DOHH2 (cell line): ENCODE results near the gene PPP1R3E.

ENCODE experiments used
- H3F3A ChIP-seq: fragments of 200-600 bp; sonication (generic), shearing (Covaris generic); 2 replicates; pipeline ENCODE4 v1.6.0; 2016; ENCODE audit warnings: antibody characterized with exemption, mild to moderate bottlenecking; ENCODE audit not compliant: control insufficient read depth, insufficient read depth
- H3K27ac ChIP-seq: fragments of 200-600 bp; sonication (generic); 2 replicates; pipeline ENCODE4 v1.5.1; 2014; ENCODE audit warnings: low read depth, mild to moderate bottlenecking, low read length, moderate library complexity
- H3K27me3 ChIP-seq: fragments of 200-600 bp; sonication (generic); 2 replicates; pipeline ENCODE4 v1.6.1; 2014; ENCODE audit warnings: mild to moderate bottlenecking, low read length, mixed read lengths; ENCODE audit not compliant: control insufficient read depth
- H3K36me3 ChIP-seq: fragments of 200-600 bp; sonication (generic); 2 replicates; pipeline ENCODE4 v1.6.1; 2014; ENCODE audit warnings: mild to moderate bottlenecking, low read length, moderate library complexity, mixed read lengths; ENCODE audit not compliant: control insufficient read depth
- H3K4me1 ChIP-seq: fragments of 200-600 bp; sonication (generic); 2 replicates; pipeline ENCODE4 v1.6.1; 2014; ENCODE audit warnings: mild to moderate bottlenecking, low read length, mixed read lengths; ENCODE audit not compliant: control insufficient read depth
- H3K4me2 ChIP-seq: fragments of 200-600 bp; sonication (generic); 2 replicates; pipeline ENCODE4 v1.6.0; 2014; ENCODE audit warnings: mild to moderate bottlenecking, low read length, moderate library complexity
- H3K4me3 ChIP-seq: fragments of 200-600 bp; sonication (generic); 2 replicates; pipeline ENCODE4 v1.5.1; 2014; ENCODE audit warnings: mild to moderate bottlenecking, low read length, mixed read lengths
- H3K79me2 ChIP-seq: fragments of 200-600 bp; sonication (generic); 2 replicates; pipeline ENCODE4 v1.6.1; 2014; ENCODE audit warnings: mild to moderate bottlenecking, low read length, mixed read lengths; ENCODE audit not compliant: control insufficient read depth
- H3K9me2 ChIP-seq: fragments of 200-600 bp; sonication (generic); replicated peaks from 2 replicates; pipeline ENCODE4 v1.6.1; 2014; ENCODE audit warnings: mild to moderate bottlenecking, low read length, mixed read lengths; ENCODE audit not compliant: control insufficient read depth
- H3K9me3 ChIP-seq: fragments of 200-600 bp; sonication (generic); 2 replicates; pipeline ENCODE4 v1.6.1; 2014; ENCODE audit warnings: antibody characterized with exemption, low read length, mixed read lengths; ENCODE audit not compliant: control insufficient read depth, insufficient read depth
- H4K20me1 ChIP-seq: fragments of 200-600 bp; sonication (generic); 2 replicates; pipeline ENCODE4 v1.6.0; 2014; ENCODE audit warnings: low read depth, mild to moderate bottlenecking, antibody characterized with exemption, low read length, moderate library complexity; ENCODE audit not compliant: control insufficient read depth, insufficient read depth
- EZH2phosphoT487 ChIP-seq: fragments of 200-600 bp; sonication (generic); IDR thresholded peaks from 2 replicates; pipeline ENCODE4 v1.6.1; 2017; ENCODE audit warnings: borderline replicate concordance, mild to moderate bottlenecking, antibody characterized with exemption, low read length, moderate library complexity, mixed read lengths
- TF ChIP-seq, protein P1 (sequence below): fragments of 200-600 bp; sonication (generic); IDR thresholded peaks from one replicate; pipeline ENCODE4 v1.5.1; 2014; ENCODE audit warnings: antibody characterized with exemption, mild to moderate bottlenecking, low read depth, low read length; ENCODE audit not compliant: poor library complexity, severe bottlenecking

PPP1R3E gene

DNA sequence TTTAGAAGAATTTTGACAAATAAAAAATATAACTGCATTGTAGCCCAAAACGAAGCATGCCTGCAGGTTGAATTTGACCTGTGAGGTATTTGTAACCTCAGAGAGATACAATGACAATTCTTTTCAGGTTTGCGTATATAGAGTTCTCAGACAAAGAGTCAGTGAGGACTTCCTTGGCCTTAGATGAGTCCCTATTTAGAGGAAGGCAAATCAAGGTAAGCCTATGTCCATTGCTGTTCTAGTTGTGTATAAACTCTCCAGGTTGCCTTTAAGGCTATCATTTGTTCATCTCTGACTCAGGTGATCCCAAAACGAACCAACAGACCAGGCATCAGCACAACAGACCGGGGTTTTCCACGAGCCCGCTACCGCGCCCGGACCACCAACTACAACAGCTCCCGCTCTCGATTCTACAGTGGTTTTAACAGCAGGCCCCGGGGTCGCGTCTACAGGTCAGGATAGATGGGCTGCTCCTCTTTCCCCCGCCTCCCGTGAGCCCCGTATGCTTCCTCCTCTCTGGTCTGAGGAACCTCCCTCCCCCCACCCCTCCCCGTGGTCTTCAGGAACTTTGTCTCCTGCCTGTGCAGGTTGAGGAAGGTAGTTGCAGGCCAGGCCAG lies 21.3 kb upstream of the PPP1R3E start:
- H3K4me2 ChIP-seq: peak overlapping the region; percentile 69; the same call in 1 of the 2 replicates
- no peaks in the 10 kb centered on the region for H3K9me2 ChIP-seq
- peaks cover 22% of the 10 kb centered on the region for H3K4me1 ChIP-seq
- no peaks in the 10 kb centered on the region for H3K27me3 ChIP-seq
- H3K79me2 ChIP-seq: peaks cover 37% of the 10 kb centered on the region
- no peak overlapping the region for H3K27ac ChIP-seq
- peaks cover 34% of the 10 kb centered on the region for H3F3A ChIP-seq
- H4K20me1 ChIP-seq: no peaks in the 10 kb centered on the region; the same call in 1 of the 2 replicates
- peaks cover 57% of the 10 kb centered on the region for H3K36me3 ChIP-seq
- TF ChIP-seq, protein P1, sequence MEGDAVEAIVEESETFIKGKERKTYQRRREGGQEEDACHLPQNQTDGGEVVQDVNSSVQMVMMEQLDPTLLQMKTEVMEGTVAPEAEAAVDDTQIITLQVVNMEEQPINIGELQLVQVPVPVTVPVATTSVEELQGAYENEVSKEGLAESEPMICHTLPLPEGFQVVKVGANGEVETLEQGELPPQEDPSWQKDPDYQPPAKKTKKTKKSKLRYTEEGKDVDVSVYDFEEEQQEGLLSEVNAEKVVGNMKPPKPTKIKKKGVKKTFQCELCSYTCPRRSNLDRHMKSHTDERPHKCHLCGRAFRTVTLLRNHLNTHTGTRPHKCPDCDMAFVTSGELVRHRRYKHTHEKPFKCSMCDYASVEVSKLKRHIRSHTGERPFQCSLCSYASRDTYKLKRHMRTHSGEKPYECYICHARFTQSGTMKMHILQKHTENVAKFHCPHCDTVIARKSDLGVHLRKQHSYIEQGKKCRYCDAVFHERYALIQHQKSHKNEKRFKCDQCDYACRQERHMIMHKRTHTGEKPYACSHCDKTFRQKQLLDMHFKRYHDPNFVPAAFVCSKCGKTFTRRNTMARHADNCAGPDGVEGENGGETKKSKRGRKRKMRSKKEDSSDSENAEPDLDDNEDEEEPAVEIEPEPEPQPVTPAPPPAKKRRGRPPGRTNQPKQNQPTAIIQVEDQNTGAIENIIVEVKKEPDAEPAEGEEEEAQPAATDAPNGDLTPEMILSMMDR: no peak
- H3K4me3 ChIP-seq: no peak overlapping the region
- no peaks in the 10 kb centered on the region for H3K9me3 ChIP-seq

DNA sequence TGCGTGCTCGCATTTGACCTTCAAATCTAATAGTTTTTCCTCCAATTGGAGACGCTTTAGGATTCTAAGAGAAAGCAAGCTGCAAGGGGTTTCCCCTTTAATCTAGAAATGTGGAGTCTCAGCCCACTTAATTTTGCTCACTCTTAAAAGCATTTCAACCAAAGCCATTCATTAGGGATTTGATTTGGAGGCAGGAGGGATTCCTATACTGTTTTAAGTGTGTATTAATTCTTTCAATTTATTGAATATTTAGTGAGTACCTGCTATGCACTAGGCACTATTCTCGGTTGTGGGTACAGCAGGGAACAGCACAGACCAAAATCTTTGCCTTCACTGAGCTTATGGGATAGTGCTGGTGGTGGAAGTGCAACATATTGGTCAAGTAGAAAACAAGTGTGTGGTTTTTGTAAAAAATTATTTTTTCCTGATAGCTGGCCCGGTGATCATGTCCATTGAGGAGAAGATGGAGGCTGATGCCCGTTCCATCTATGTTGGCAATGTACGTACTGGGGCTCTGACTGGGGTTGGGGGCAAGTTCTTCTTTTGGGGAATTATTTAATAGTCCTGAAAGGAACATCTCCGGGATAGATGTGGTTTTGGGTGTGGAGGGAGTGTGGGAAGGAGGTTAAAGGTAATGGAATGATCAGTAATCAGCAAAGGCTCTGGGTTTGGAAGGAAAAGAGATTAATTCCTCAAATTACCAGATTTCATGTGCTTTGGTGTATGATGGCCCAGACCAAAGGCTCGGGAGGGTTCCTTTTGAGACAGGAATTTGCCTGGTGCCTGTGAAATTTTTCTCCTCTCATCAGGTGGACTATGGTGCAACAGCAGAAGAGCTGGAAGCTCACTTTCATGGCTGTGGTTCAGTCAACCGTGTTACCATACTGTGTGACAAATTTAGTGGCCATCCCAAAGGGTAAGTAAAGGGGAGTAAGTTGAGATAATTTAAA lies 20.2 kb upstream of the PPP1R3E start:
- Histone ChIP-seq H3K4me1 (peaks cover 22% of the 10 kb centered on the region), H3F3A (peaks cover 34% of the 10 kb centered on the region), H3K9me3 (no peaks in the 10 kb centered on the region)

DNA sequence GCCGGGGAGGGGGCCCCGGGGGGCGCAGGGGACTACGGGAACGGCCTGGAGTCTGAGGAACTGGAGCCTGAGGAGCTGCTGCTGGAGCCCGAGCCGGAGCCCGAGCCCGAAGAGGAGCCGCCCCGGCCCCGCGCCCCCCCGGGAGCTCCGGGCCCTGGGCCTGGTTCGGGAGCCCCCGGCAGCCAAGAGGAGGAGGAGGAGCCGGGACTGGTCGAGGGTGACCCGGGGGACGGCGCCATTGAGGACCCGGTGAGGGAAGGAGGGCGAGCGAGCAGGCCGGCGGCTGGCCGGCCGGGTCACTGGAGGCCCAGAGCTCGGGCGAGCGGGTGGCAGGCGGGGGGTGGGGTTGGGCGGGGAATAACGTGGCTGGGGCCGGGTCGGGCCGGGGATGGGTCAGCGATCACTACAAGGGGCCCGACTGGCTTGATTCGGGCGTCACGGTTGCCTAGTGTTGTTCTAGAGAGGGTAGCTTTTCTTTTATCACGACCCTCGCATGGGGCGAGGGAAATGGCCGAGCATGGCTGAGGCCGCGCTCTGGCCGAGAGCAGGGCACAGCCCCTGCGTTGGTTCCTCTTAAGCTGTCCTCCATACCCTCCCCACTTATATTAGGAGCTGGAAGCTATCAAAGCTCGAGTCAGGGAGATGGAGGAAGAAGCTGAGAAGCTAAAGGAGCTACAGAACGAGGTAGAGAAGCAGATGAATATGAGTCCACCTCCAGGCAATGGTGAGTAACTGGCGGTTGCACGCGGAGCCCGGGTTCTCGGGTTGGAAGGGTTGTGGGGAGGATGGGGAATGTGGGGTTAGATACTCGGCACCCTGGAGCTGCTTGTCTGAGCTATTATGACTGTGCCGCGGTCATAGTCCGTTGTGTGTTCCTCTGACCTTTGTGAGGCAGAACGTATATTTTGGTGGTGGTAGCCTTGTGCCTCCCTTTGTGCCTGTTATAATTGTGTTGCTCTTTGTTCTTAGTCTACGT lies 19.2 kb upstream of the PPP1R3E start:
- peak overlapping the region; percentile 54 for H3K27ac ChIP-seq
- peaks cover 37% of the 10 kb centered on the region for H3K79me2 ChIP-seq
- peak overlapping the region; percentile 69 for H3K4me2 ChIP-seq
- no peak for TF ChIP-seq EZH2phosphoT487
- TF ChIP-seq, protein P1: no peak
- H4K20me1 ChIP-seq: no peaks in the 10 kb centered on the region; the same call in 1 of the 2 replicates
- peaks cover 22% of the 10 kb centered on the region for H3K4me1 ChIP-seq
- no peaks in the 10 kb centered on the region for H3K27me3 ChIP-seq
- peaks cover 25% of the 10 kb centered on the region for H3F3A ChIP-seq
- no peaks in the 10 kb centered on the region for H3K9me2 ChIP-seq
- no peaks in the 10 kb centered on the region for H3K9me3 ChIP-seq
- peaks cover 57% of the 10 kb centered on the region for H3K36me3 ChIP-seq
- H3K4me3 ChIP-seq: peak overlapping the region; percentile 98

More for the DNA sequence above, 20.2 kb upstream of the PPP1R3E start:
- 0 out of 2 replicates have a peak overlapping the region, but pooled peaks have one; percentile 39 for H3K27ac ChIP-seq
- H4K20me1 ChIP-seq: no peaks in the 10 kb centered on the region; the same call in 1 of the 2 replicates
- H3K27me3 ChIP-seq: no peaks in the 10 kb centered on the region
- peaks cover 57% of the 10 kb centered on the region for H3K36me3 ChIP-seq
- H3K4me3 ChIP-seq: peak overlapping the region; percentile 98
- H3K9me2 ChIP-seq: no peaks in the 10 kb centered on the region
- peak overlapping the region; percentile 69 for H3K4me2 ChIP-seq
- peaks cover 37% of the 10 kb centered on the region for H3K79me2 ChIP-seq
- no peak for TF ChIP-seq EZH2phosphoT487
- TF ChIP-seq, protein P1: no peak
